ENCODE results near the gene LRRC25. TPM values are rescaled to one million over a fixed set of nuclear protein-coding genes. Genes with fewer than 3 reads are reported as not detected.

LRRC25 gene
- total RNA-seq, 1 experiment from 2014 or later: 0.12 TPM

- ChIA-PET RAD21 (ENCODE audit: low non-redundant PET in 1 of 2, low total read pairs in 2 of 2, uncharacterized antibody in 2 of 2, unreplicated experiment in 2 of 2) (interaction anchor here (0.5 to 0.7 kb wide), 2 partner anchors 8 to 18 kb away, joined by 3 to 7 read pairs; partner anchors contain the start of gene SSBP4 (in 1 of the 2)), CTCF (interaction anchor here (1.0 kb wide), 1 partner anchor 97 kb away, joined by 4 read pairs; no protein-coding TSS in a partner anchor), POLR2A (interaction anchor here (0.9 to 1.4 kb wide), 5 partner anchors 16 to 245 kb away, joined by 3 to 5 read pairs (median 4); partner anchors contain the start of genes GDF15, JUND and SSBP4)
- Histone ChIP-seq H2AFZ (ENCODE audit: low read depth, low read length, poor library complexity, severe bottlenecking) (no peak overlapping the region), H3K9me2 (ENCODE audit: insufficient read depth) (no peaks in the 10 kb centered on the region), H3K9ac (ENCODE audit: low read length) (peak overlapping the region; percentile 91), H3K9me3 (ENCODE audit: control insufficient read depth in 1 of 2, insufficient read depth in 1 of 2, low read depth in 1 of 2, low read length in 2 of 2) (no peaks in the 10 kb centered on the region), H3K27ac (ENCODE audit: low read depth, low read length) (peak overlapping the region; percentile 80), H3K4me1 (ENCODE audit: control insufficient read depth in 1 of 2, insufficient read depth in 2 of 2, low read length in 2 of 2) (peaks cover 27 to 56% of the 10 kb centered on the region in 2 experiments), H3K4me3 (replicated peaks in 1 of 2; ENCODE audit: low read depth in 1 of 2, low read length in 2 of 2) (peak overlapping the region; percentile 78 to 84), H3K36me3 (ENCODE audit: control insufficient read depth in 1 of 2, insufficient read depth in 2 of 2, low read length in 2 of 2) (peaks cover 0 to 8% of the 10 kb centered on the region in 2 experiments; a peak in 2 of 4 replicates), H3K4me2 (ENCODE audit: low read length) (peak overlapping the region; percentile 96), H3K27me3 (ENCODE audit: insufficient read depth, low read length) (no peaks in the 10 kb centered on the region), H3K79me2 (ENCODE audit: insufficient read depth, low read length) (peaks cover 9% of the 10 kb centered on the region; the same call in 1 of the 2 replicates), H4K20me1 (ENCODE audit: insufficient read depth) (no peaks in the 10 kb centered on the region)
- ATAC-seq (peak; percentile 69), DNase-seq (ENCODE audit: low read depth, low spot score) (no peak)
- no TSS peak for BruUV-seq (replicated peaks)
- intact Hi-C loops (cut with micrococcal nuclease): no loop called here
- TF ChIP-seq POLR2AphosphoS5 (IDR thresholded peaks at IDR 0.05; ENCODE audit: low read depth, low read length): peak; percentile 60
- TF ChIP-seq MAX (IDR thresholded peaks at IDR 0.05): peak; percentile 83
- TF ChIP-seq FOSL1 (IDR thresholded peaks at IDR 0.05; ENCODE audit: low read depth): no peak
These were observed 39.5 kb upstream of the LRRC25 start for GRCh38 chr19:18436671-18437490.

- Histone ChIP-seq H3K9me2 (ENCODE audit: insufficient read depth) (no peaks in the 10 kb centered on the region), H3K9ac (ENCODE audit: low read length) (peak overlapping the region; percentile 91), H2AFZ (ENCODE audit: low read depth, low read length, poor library complexity, severe bottlenecking) (no peak overlapping the region), H3K4me2 (ENCODE audit: low read length) (peak overlapping the region; percentile 96), H3K27ac (ENCODE audit: low read depth, low read length) (peak overlapping the region; percentile 80), H3K79me2 (ENCODE audit: insufficient read depth, low read length) (peaks cover 9% of the 10 kb centered on the region; the same call in 1 of the 2 replicates), H3K9me3 (ENCODE audit: control insufficient read depth in 1 of 2, insufficient read depth in 1 of 2, low read depth in 1 of 2, low read length in 2 of 2) (no peaks in the 10 kb centered on the region), H3K36me3 (ENCODE audit: control insufficient read depth in 1 of 2, insufficient read depth in 2 of 2, low read length in 2 of 2) (peaks cover 0 to 8% of the 10 kb centered on the region in 2 experiments; a peak in 2 of 4 replicates), H3K4me3 (replicated peaks in 1 of 2; ENCODE audit: low read depth in 1 of 2, low read length in 2 of 2) (peak overlapping the region; percentile 78 to 84), H4K20me1 (ENCODE audit: insufficient read depth) (no peaks in the 10 kb centered on the region), H3K27me3 (ENCODE audit: insufficient read depth, low read length) (no peaks in the 10 kb centered on the region), H3K4me1 (ENCODE audit: control insufficient read depth in 1 of 2, insufficient read depth in 2 of 2, low read length in 2 of 2) (peaks cover 27 to 53% of the 10 kb centered on the region in 2 experiments)
- POLR2A ChIA-PET: interaction anchor here (1.3 to 1.4 kb wide), 3 partner anchors 15 to 154 kb away, joined by 4 to 5 read pairs (median 5); partner anchors contain the start of genes JUND and SSBP4
- TF ChIP-seq ZBTB33 (IDR thresholded peaks at IDR 0.05; ENCODE audit: extremely low read depth, insufficient replicate concordance, low read length) (no peak), TCF7L2 (IDR thresholded peaks at IDR 0.05; ENCODE audit: borderline replicate concordance, extremely low read depth, insufficient read depth, insufficient read length) (no peak), RAD21 (IDR thresholded peaks at IDR 0.05; ENCODE audit: low read depth) (no peak), EGR1 (IDR thresholded peaks at IDR 0.05; ENCODE audit: low read depth) (no peak), JUND (IDR thresholded peaks at IDR 0.05) (no peak), YY1 (IDR thresholded peaks at IDR 0.05; ENCODE audit: extremely low read depth, insufficient replicate concordance, low read depth, low read length) (no peak), EZH2 (IDR thresholded peaks at IDR 0.05) (no peak), CBX3 (IDR thresholded peaks at IDR 0.05; ENCODE audit: low read depth) (no peak), ZNF274 (IDR thresholded peaks at IDR 0.05; ENCODE audit: low read depth, low read length) (no peak)
- intact Hi-C loops (cut with micrococcal nuclease): no loop called here
- RAD21 ChIA-PET (ENCODE audit: low non-redundant PET in 1 of 2, low total read pairs in 2 of 2, uncharacterized antibody in 2 of 2, unreplicated experiment in 2 of 2): no interaction called here
- CTCF ChIA-PET: no interaction called here
- DNase-seq (ENCODE audit: low read depth, low spot score): no peak
- no TSS peak for BruUV-seq (replicated peaks)
- ATAC-seq: no peak
These were observed 38.6 kb upstream of the LRRC25 start for GRCh38 chr19:18435842-18436670.
